ENCODE data around the gene TUT4.

The TUT4 gene

GRCh38 chr1:52576074-52576473 lies 23.2 kb upstream of the TUT4 start:
- DNase-seq (ENCODE audit: insufficient read length, low spot score) (no peak), FAIRE-seq (no peak)

GRCh38 chr1:52574594-52574993 lies 21.7 kb upstream of the TUT4 start:
- DNase-seq (ENCODE audit: insufficient read length, low spot score) (no peak), FAIRE-seq (no peak)

DNA sequence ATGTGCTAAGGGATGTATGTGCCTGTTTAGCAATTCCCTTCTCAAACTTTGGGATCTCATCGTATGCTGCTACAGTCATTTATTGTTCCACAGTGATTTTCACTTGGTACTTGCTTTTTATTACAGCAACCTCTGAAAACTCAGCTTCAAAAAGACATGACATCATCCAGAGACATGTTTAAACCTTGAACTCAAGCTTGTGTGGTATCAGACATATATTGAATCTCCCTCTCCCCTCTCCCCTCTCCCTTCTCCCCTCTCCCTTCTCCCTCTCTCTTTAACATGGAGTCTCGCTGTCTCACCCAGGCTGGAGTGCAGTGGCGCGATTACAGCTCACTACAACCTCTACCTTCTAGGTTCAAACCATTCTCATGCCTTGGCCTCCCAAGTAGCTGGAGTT lies 19.5 kb upstream of the TUT4 start:
- DNase-seq (ENCODE audit: insufficient read length, low spot score) (no peak), FAIRE-seq (no peak)

DNA sequence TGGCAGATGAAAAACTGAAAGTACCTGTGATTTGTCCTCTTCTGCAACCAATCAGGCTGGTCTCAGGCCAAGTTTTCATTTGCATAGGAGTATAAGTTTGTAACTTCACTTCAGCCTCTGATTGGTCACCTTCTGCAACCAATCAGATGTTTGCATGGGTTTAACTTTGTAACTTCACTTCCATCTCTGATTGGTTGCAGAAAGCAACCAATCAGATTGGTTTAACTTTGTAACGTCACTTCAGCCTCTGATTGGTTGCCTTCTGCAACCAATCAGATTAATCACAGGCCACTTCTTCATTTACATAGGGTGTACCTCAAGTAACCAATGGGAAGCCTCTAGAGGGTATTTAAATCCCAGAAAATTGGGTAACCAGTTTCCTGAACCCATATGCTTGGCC lies 18.9 kb upstream of the TUT4 start:
- FAIRE-seq (no peak), DNase-seq (ENCODE audit: insufficient read length, low spot score) (no peak)

- FAIRE-seq (no peak), DNase-seq (ENCODE audit: insufficient read length, low spot score) (no peak)
Measured at GRCh38 chr1:52569449-52570210, 16.7 kb upstream of the TUT4 start.

GRCh38 chr1:52567943-52568342 lies 15.1 kb upstream of the TUT4 start:
- DNase-seq (ENCODE audit: insufficient read length, low spot score): no peak
- no peak for FAIRE-seq

GRCh38 chr1:52562766-52563165 lies 9.9 kb upstream of the TUT4 start:
- no peak for DNase-seq (ENCODE audit: insufficient read length, low spot score)
- no peak for FAIRE-seq

GRCh38 chr1:52559875-52560274 lies 7.0 kb upstream of the TUT4 start:
- DNase-seq (ENCODE audit: insufficient read length, low spot score): no peak
- FAIRE-seq: no peak

GRCh38 chr1:52558941-52559340 lies 6.0 kb upstream of the TUT4 start:
- FAIRE-seq: no peak

DNA sequence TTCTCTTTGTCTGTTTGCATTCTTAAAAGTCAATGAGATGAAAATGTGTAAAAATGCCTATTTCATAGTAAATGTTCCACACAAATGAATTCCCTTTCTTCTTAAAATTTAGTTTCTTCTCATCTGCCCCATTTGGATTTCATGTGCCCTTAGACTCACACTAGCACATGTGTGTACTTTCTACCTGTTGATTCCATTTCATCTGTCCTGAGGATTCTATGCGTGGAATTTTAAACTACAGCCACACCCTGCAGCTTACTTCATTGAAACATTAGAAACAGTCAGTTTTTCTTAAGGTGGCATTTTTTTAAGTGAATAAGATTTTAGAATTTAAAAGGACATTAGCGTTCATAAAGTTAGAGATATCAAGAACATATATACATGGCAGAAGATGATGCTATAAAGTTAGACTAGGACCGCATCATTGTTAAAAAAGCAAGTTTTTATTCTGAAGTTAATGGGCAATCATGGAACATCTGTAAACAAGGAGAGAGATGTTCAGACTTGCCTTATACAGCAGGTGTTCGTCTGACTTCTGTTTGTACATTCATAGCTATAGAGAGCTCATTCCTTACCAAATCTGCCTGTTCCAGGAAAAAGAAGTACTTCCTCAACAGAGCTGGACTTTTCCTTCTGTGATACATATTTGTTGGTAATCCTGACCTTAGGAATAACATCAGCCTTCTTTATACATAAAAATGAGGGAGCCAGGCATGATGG lies 3.9 kb upstream of the TUT4 start:
- no peak for FAIRE-seq

More at GRCh38 chr1:52558941-52559340, 6.0 kb upstream of the TUT4 start:
- no peak for DNase-seq (ENCODE audit: insufficient read length, low spot score)

GRCh38 chr1:52554756-52555155 lies 1.9 kb upstream of the TUT4 start:
- DNase-seq (ENCODE audit: insufficient read length, low spot score) (no peak), FAIRE-seq (no peak)

More for the DNA sequence above, 3.9 kb upstream of the TUT4 start:
- DNase-seq (ENCODE audit: insufficient read length, low spot score): no peak

DNA sequence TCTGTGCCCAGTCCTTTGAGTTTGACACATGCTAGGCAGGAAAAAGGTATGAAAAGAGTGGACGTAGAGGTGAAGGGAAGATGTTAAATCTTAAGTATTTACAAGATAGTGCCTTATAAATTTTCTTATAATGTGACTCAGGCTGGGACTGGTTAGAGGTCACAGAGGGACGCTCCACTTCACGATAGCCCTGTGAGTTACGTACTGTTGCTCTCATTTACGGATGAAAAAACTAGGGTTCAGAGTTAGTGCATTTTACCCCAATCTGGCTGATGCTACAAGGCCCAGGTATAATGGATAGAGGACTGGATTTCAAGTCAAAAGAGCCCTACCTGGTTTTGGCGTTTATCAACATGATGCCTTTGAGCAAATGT lies 1.4 kb upstream of the TUT4 start:
- FAIRE-seq: no peak
- no peak for DNase-seq (ENCODE audit: insufficient read length, low spot score)

DNA sequence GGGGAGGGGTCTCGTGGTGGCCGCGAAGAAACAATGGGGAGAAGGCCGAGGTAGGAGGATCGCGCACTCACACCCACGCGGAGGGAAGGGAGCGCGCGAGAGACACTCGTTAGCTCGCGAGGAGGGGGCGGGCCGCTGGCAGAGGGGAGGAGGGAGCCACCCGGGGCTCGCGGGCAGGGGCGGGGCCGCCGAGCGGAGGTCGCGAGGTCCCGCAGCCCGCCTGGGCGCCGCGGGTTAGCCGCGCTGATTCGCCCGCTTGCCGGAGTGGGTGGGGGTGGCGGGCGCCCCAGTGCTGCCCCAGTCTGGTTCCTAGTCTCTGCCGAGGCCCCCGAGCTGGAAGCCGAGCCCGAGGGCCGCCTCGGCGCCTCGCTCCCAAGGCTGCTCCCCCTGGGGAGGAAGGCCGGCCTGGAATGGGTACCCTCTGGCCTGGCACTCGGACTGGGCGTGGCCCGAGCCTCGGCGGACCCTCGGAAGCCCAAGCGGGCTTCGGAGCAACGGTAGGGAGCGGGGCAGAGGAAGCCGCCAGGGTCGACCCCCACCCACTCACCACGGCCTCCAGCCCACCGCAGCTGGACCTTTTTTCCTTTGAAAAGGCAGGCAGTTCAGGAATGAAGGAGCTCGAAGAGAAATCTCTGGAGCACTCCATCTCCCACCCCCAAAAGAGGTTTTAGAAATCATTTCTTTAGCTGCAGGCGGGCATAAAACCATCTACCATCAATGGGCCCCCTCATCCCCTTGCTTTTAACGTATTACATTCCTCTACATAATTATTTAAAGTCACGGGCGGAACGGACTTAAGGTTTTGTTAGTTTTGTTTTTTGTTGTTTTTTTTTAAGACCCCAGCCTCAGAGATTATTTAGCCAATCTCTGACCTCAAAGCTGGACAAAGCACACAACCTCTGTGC lies 722 bp upstream of the TUT4 start:
- DNase-seq (ENCODE audit: insufficient read length, low spot score) (peak; percentile 66), FAIRE-seq (no peak)

- FAIRE-seq: peak; percentile 91
- DNase-seq (ENCODE audit: insufficient read length, low spot score): no peak
Measured at GRCh38 chr1:52552236-52552504, 722 bp downstream of the TUT4 start.

DNA sequence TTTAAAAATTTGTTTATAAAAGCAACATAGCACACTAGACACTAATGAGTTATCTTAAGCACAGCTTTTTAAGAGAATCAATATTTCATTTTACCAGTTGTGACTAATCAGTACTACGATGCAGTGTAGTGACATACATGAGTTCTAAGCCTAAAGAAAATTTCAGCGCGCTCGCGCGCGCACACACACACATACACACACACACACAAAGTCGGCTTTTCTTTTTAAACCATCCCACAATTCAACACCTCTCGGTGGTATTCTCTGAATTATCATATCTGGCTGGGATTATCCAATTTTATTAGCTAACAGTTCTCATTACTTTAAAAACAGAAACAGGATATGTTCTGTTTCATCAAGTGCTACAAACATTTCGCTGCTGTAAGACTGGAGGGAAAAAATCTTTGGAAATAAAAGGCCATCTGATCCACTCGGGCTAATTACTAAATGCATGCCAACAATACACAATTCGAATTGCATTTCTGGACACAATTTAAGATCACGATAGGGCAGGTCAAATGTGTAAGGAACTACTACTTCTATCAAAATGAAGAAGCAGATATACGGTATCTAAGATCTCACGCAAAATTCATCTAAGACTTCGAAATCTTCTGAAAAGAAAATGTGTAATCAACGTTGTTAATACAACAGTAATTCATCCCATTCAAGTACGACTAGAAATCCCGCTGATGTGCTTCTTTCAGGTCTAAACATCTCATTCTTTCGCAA lies 1.2 kb downstream of the TUT4 start:
- FAIRE-seq (peak; percentile 77), DNase-seq (ENCODE audit: insufficient read length, low spot score) (no peak)

- FAIRE-seq (no peak), DNase-seq (ENCODE audit: insufficient read length, low spot score) (no peak)
Measured at GRCh38 chr1:52550447-52550846, 2.4 kb downstream of the TUT4 start.

- FAIRE-seq (no peak), DNase-seq (ENCODE audit: insufficient read length, low spot score) (no peak)
Measured at GRCh38 chr1:52549267-52549666, 3.6 kb downstream of the TUT4 start.

DNA sequence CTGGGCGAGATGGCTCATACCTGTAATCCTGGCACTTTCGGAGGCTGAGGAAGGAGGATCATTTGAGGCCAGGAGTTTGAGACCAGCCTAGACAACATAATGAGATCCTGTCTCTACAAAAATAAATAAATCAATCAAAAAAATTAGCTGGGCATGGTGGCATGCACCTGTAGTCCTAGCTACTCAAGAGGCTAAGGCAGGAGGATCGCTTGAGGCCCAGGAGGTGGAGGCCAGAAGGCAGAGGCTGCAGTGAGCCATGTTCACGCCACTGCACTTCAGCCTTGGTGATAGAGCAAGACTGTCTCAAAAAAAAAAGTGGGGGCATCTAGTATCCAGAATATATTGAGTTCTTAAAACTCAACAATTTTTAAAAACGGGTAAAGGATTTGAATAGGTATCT lies 6.0 kb downstream of the TUT4 start:
- FAIRE-seq: no peak
- DNase-seq (ENCODE audit: insufficient read length, low spot score): no peak

DNA sequence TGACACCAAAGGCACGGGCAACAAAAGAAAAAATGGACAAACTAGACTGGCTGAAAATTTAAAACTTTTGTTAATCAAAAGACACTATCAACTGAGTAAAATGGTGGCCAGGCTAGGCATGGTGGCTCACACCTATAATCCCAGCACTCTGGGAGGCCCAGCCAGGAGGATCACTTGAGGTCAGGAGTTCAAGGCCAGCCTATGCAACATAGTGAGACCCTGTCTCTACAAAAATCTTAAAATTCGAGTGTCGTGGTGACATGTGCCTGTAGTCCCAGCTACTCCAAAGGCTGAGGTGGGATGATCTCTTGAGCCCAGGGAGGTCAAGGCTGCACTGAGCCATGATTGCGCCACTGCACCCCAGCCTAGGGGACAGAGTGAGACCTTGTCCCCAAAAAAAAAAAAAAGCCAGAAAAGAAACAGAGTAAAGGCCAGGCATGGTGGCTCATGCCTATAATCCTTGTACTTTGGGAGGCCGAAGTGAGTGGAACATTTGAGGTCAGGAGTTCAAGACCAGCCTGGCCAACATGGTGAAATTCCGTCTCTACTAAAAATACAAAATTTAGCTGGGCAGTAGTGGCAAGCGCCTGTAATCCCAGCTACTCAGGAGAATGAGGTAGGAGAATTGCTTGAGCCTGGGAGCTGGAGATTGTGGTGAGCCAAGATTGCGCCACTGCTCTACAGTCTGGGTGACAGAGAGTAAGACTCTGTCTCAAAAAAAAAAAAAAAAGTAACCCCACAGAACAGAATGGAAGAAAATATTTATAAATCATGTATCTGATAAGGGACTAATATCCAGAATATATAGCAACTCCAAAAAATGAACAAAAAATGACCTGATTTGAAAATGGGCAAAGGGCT lies 8.0 kb downstream of the TUT4 start:
- no peak for DNase-seq (ENCODE audit: insufficient read length, low spot score)
- no peak for FAIRE-seq

GRCh38 chr1:52542085-52542688 lies 10.7 kb downstream of the TUT4 start:
- DNase-seq (ENCODE audit: insufficient read length, low spot score): no peak

More at GRCh38 chr1:52542085-52542688, 10.7 kb downstream of the TUT4 start:
- no peak for FAIRE-seq
